ENCODE data around the gene ERO1B.
"Not testable (repeated sequence)": the region's sequence is repeated elsewhere in the genome, so short reads cannot be mapped to it uniquely, and the experiment has no call there.

ERO1B gene

GRCh38 chr1:236200925-236201324 is 80.8 kb downstream of the ERO1B start:
- FAIRE-seq (no peak), DNase-seq (ENCODE audit: insufficient read length, low spot score) (no peak)

- DNase-seq (ENCODE audit: insufficient read length, low spot score) (no peak), FAIRE-seq (no peak)
Measured at GRCh38 chr1:236193184-236193583, 88.6 kb downstream of the ERO1B start.

- FAIRE-seq = not testable (repeated sequence)
Measured at GRCh38 chr1:236188084-236188483, 93.7 kb downstream of the ERO1B start.

GRCh38 chr1:236186471-236186870 is 95.3 kb downstream of the ERO1B start:
- DNase-seq (ENCODE audit: insufficient read length, low spot score); FAIRE-seq: not testable (repeated sequence)

More at GRCh38 chr1:236188084-236188483, 93.7 kb downstream of the ERO1B start:
- not testable (repeated sequence) for DNase-seq (ENCODE audit: insufficient read length, low spot score)

GRCh38 chr1:236185687-236186086 is 96.1 kb downstream of the ERO1B start:
- DNase-seq (ENCODE audit: insufficient read length, low spot score) (no peak), FAIRE-seq (no peak)

DNA sequence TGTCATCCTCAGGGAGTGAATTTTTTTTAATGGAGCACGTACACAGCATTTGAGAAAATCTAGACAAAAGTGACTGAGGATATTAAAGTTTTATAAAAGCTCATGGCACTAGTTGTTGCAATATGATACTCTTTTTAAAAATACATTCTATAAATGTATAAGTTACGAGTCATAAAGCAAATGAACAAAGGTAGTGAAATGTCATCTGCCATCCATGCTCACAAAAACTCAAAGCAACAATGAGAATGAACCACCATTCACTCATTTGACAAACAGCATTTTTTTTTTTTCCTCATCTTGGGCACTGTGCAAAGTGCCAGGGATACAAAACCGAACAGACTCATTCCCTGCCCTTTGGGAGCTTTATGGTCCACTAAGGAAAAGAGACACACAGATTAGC is 100.7 kb downstream of the ERO1B start:
- peak; percentile 25 for DNase-seq (ENCODE audit: insufficient read length, low spot score)

GRCh38 chr1:236179634-236180033 is 102.1 kb downstream of the ERO1B start:
- DNase-seq (ENCODE audit: insufficient read length, low spot score) (no peak), FAIRE-seq (no peak)

More for the DNA sequence above, 100.7 kb downstream of the ERO1B start:
- FAIRE-seq = no peak

- no peak for DNase-seq (ENCODE audit: insufficient read length, low spot score)
- no peak for FAIRE-seq
Measured at GRCh38 chr1:236176337-236177336, 105.1 kb downstream of the ERO1B start.

DNA sequence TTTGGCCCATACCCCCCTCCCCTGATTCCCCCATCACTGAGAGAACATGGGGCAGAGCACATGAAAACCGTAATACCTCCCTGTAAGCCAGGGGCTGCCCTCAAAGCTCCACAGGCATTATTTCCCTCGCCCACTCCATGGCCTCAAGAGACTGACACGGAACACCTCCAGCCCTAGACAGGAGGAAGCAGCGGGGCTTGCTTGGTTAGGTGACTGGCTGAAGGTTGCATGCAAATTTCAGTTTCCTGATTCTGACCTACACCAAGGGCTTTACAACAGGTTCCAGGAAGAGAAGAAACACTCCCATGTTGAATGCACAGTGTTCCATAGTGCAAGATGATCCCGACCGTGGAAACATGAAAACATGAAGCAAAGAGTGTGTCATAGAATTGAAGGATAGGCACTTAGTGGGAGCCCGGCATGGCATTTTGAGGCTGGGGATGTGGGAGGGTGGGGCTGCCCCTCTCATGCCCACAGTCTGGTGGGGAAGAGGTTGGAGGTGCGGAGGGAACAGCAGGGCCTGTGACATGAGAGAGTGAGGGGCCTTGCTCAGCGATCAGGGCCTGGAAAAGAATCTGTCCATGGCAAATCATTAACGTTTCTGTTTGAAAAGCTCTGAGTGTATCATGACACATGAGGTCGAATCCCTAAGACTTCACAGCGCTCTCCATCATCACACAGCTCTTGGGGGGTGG is 106.0 kb downstream of the ERO1B start:
- FAIRE-seq (no peak), DNase-seq (ENCODE audit: insufficient read length, low spot score) (no peak)

- DNase-seq (ENCODE audit: insufficient read length, low spot score) = no peak
- FAIRE-seq = no peak
Measured at GRCh38 chr1:236173174-236173767, 108.5 kb downstream of the ERO1B start.

DNA sequence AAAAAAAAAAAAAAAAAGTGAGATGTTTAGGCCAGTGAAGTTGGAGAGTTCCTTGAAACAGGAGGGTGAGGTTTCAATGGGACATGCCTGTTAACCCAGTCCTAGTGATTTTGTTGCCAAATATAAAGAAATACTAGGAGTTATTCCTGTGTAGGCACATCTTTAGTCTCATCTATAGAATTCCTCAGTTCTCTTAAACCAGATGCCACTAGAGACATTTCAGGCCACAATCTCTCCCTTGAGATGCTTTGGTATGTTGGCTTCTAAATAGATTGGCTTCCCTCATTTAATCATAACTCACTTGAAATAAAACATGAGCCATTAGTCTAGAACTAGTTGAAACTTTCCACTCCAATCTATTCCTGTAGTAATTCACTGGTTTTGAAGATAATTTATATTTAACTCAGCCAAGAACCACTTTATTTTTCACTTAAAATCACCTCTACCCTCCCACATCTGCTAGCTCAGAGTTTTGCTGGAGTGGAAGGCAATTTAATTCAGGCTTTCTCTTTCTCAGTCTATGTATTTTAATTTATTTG is 109.6 kb downstream of the ERO1B start:
- FAIRE-seq = no peak
- DNase-seq (ENCODE audit: insufficient read length, low spot score) = no peak

DNA sequence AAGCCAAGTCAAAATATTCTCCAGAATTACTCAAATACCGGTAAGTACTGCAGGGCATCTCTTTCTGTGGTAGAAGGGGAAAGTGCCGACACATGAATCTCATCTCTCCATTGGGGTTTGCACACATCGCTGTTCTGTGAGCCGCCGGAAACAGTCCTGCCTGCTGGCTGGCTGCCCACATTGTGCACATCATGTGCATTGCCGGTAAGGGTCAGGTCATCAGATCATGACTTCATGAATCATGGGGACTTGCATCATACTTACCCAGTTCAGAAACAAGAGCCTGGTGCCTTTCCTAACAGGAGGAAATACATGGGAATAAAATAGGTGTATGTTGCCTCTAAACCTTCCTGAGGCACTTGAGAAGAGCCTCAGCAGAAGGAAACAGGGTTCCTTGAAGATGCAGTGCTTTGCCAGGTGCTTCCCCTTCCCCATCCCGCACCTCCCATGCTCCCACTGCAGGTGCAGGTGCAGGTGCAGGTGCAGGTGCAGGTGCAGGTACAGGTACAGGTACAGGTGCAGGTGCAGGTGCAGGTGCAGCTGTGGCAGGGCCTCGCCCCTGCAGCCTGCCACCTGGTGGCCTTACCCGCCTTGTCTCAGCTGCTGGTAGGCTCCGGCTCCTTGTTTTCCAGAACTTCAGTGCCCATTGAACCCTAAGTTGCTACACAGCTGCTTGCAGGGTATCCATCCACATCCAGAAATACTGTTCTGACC is 112.9 kb downstream of the ERO1B start:
- no peak for DNase-seq (ENCODE audit: insufficient read length, low spot score)
- no peak for FAIRE-seq

DNA sequence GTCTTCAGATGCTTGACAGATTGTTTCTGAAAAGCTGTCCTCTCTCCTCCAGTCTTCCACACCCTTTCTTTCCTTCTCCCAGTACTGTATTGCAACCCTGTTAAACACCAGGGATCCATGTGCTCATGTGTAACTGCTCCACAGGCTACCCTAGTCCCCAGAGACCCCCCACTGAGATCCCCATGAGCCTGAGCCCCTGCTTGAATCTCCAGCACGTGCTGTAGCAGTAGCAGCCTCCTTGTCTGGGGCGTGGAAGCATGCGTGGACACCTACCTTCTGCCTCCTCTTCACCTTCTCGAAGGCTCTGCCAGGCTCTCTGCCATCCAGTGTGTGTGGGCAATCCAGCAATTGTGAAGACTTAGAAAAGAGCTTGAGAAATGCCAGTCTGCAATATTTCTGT is 114.2 kb downstream of the ERO1B start:
- DNase-seq (ENCODE audit: insufficient read length, low spot score) (no peak), FAIRE-seq (no peak)

GRCh38 chr1:236167154-236167553 is 114.6 kb downstream of the ERO1B start:
- DNase-seq (ENCODE audit: insufficient read length, low spot score) (no peak), FAIRE-seq (no peak)

- FAIRE-seq (no peak), DNase-seq (ENCODE audit: insufficient read length, low spot score) (no peak)
Measured at GRCh38 chr1:236166041-236166440, 115.7 kb downstream of the ERO1B start.
